Suprapubic skin (tissue), 4 donors: Measurements from ENCODE around the gene EGLN3. TPM values are rescaled to one million over a fixed set of nuclear protein-coding genes. Genes with fewer than 3 reads are reported as not detected.

ENCODE experiments used
- DNase-seq, 2 donors: peaks; one replicate each; pipeline ENCODE4 v3.0.0-alpha.2; 2019; ENCODE audit warnings: low spot score in 2 of 2
- H3K27ac ChIP-seq: fragments of 200-600 bp; sonication (generic); one replicate; pipeline ENCODE4 v1.5.1; 2019
- H3K27me3 ChIP-seq: fragments of 200-600 bp; sonication (generic); one replicate; pipeline ENCODE4 v1.5.1; 2019
- H3K36me3 ChIP-seq: fragments of 200-600 bp; sonication (generic); one replicate; pipeline ENCODE4 v1.5.1; 2019
- H3K4me1 ChIP-seq: fragments of 200-600 bp; sonication (generic); one replicate; pipeline ENCODE4 v1.5.1; 2019
- H3K4me3 ChIP-seq: fragments of 200-600 bp; sonication (generic); one replicate; pipeline ENCODE4 v1.5.1; 2019; ENCODE audit warnings: mild to moderate bottlenecking
- H3K9me3 ChIP-seq: fragments of 200-600 bp; sonication (generic); one replicate; pipeline ENCODE4 v1.5.1; 2019
- CTCF ChIP-seq, 2 donors: fragments of 200-600 bp in 1 of 2; fragments of 450-650 bp in 1 of 2; sonication (generic) in 1 of 2; IDR thresholded peaks; one replicate each; pipeline ENCODE4 v1.5.1; 2016 to 2019; ENCODE audit warnings: antibody characterized with exemption in 2 of 2, mild to moderate bottlenecking in 1 of 2, moderate library complexity in 1 of 2
- EP300 ChIP-seq: sonication (generic); formaldehyde crosslinking; IDR thresholded peaks from one replicate; pipeline ENCODE4 v1.6.1; 2017; ENCODE audit warnings: antibody characterized with exemption
- POLR2A ChIP-seq, 2 donors: fragments of 450-650 bp; IDR thresholded peaks; one replicate each; pipeline ENCODE4 v1.6.1; 2017; ENCODE audit warnings: antibody characterized with exemption in 2 of 2, mild to moderate bottlenecking in 2 of 2, moderate library complexity in 2 of 2
- POLR2AphosphoS5 ChIP-seq, 3 donors: sonication (generic); formaldehyde crosslinking; IDR thresholded peaks; one replicate each; pipeline ENCODE4 v1.6.1; 2017; ENCODE audit warnings: antibody characterized with exemption in 3 of 3
- WGBS: methylation state at CpG from one replicate; pipeline ENCODE4 v1.1.5; 2018; 5-methylcytosine and 5-hydroxymethylcytosine counted together
- total RNA-seq, 4 donors: library from RNA; depleted of rRNA; stranded (reverse); fragments of >200 nt; gene quantifications; one replicate each; pipeline ENCODE4 v1.1.0, GENCODE V29; 2016

EGLN3 gene
- total RNA-seq, 4 donors from 2014 or later = 37.8 to 203 (median 73.2) TPM

GRCh38 chr14:33934938-33935337 is 15.9 kb downstream of the EGLN3 start:
- Histone ChIP-seq H3K4me3 (no peak overlapping the region), H3K36me3 (no peaks in the 10 kb centered on the region), H3K27ac (no peak overlapping the region), H3K27me3 (no peaks in the 10 kb centered on the region), H3K9me3 (no peaks in the 10 kb centered on the region), H3K4me1 (peaks cover 26% of the 10 kb centered on the region)
- no peak for TF ChIP-seq EP300
- TF ChIP-seq CTCF (IDR thresholded peaks at IDR 0.05) = no peak
- TF ChIP-seq POLR2AphosphoS5 (IDR thresholded peaks at IDR 0.05) = no peak
- no peak for TF ChIP-seq POLR2A (IDR thresholded peaks at IDR 0.05)
- 93% methylated on average over 5 of the region's 5 CpGs for WGBS
- no peak for DNase-seq

- 80% methylated on average over 7 of the region's 7 CpGs for WGBS
- TF ChIP-seq CTCF (IDR thresholded peaks at IDR 0.05) = no peak
- TF ChIP-seq POLR2A (IDR thresholded peaks at IDR 0.05) = no peak
- H3K27ac ChIP-seq = no peak overlapping the region
- no peaks in the 10 kb centered on the region for H3K9me3 ChIP-seq
- H3K27me3 ChIP-seq = no peaks in the 10 kb centered on the region
- H3K4me1 ChIP-seq = peaks cover 25% of the 10 kb centered on the region
- no peak overlapping the region for H3K4me3 ChIP-seq
- no peaks in the 10 kb centered on the region for H3K36me3 ChIP-seq
- DNase-seq = no peak
Observed at GRCh38 chr14:33934043-33934750, 16.7 kb downstream of the EGLN3 start.

- no peak overlapping the region for H3K4me3 ChIP-seq
- no peak for DNase-seq
- H3K27ac ChIP-seq = no peak overlapping the region
- no peaks in the 10 kb centered on the region for H3K9me3 ChIP-seq
- peaks cover 5% of the 10 kb centered on the region for H3K36me3 ChIP-seq
- 76% methylated on average over 8 of the region's 8 CpGs for WGBS
- TF ChIP-seq POLR2AphosphoS5 (IDR thresholded peaks at IDR 0.05) (no peak), CTCF (IDR thresholded peaks at IDR 0.05) (no peak), POLR2A (IDR thresholded peaks at IDR 0.05) (no peak), EP300 (no peak)
- H3K4me1 ChIP-seq = peaks cover 18% of the 10 kb centered on the region
- no peaks in the 10 kb centered on the region for H3K27me3 ChIP-seq
Observed at GRCh38 chr14:33933386-33933933, 17.4 kb downstream of the EGLN3 start.

GRCh38 chr14:33932576-33933345 is 18.1 kb downstream of the EGLN3 start:
- 88% methylated on average over 4 of the region's 4 CpGs for WGBS
- no peaks in the 10 kb centered on the region for H3K27me3 ChIP-seq
- H3K9me3 ChIP-seq = no peaks in the 10 kb centered on the region
- H3K4me1 ChIP-seq = peaks cover 11% of the 10 kb centered on the region
- H3K27ac ChIP-seq = no peak overlapping the region
- H3K36me3 ChIP-seq = peaks cover 11% of the 10 kb centered on the region
- no peak overlapping the region for H3K4me3 ChIP-seq
- TF ChIP-seq POLR2A (IDR thresholded peaks at IDR 0.05) = no peak
- TF ChIP-seq EP300 = no peak
- no peak for TF ChIP-seq POLR2AphosphoS5 (IDR thresholded peaks at IDR 0.05)
- TF ChIP-seq CTCF (IDR thresholded peaks at IDR 0.05) = no peak
- DNase-seq = no peak

- peaks cover 9% of the 10 kb centered on the region for H3K4me1 ChIP-seq
- TF ChIP-seq EP300 = no peak
- no peaks in the 10 kb centered on the region for H3K27me3 ChIP-seq
- no peak for DNase-seq
- H3K4me3 ChIP-seq = no peak overlapping the region
- peaks cover 15% of the 10 kb centered on the region for H3K36me3 ChIP-seq
- no peaks in the 10 kb centered on the region for H3K9me3 ChIP-seq
- whole genome bisulfite sequencing = 98% methylated on average over 3 of the region's 3 CpGs
- H3K27ac ChIP-seq = no peak overlapping the region
Observed at GRCh38 chr14:33932033-33932432, 18.8 kb downstream of the EGLN3 start.
